Endothelial cell of umbilical vein (primary cell): Measurements from ENCODE around the gene AMMECR1L. TPM values are rescaled to one million over a fixed set of nuclear protein-coding genes. Genes with fewer than 3 reads are reported as not detected.

Source experiments
- BruUV-seq: library from RNA; stranded (reverse); fragments of 400-500 nt; replicated peaks from 2 replicates; lab custom pipeline; 2021; lab: Mats Ljungman, UMichigan
- CTCF ChIA-PET: fragments of 300-600, 350-600 bp; sonication (Branson Sonifier 250); formaldehyde crosslinking; loops from one replicate; lab custom pipeline; 2021; ENCODE audit warnings: antibody characterized with exemption, inconsistent platforms; lab: Charles Lee
- POLR2A ChIA-PET: fragments of 300-600, 350-600 bp; sonication (Branson Sonifier 250); formaldehyde crosslinking; loops from one replicate; lab custom pipeline; 2021; ENCODE audit warnings: antibody characterized with exemption, inconsistent platforms; lab: Charles Lee
- DNase-seq: peaks from one replicate; pipeline ENCODE4 v3.0.0-alpha.2; 2011; ENCODE audit warnings: low read depth, low spot score
- FAIRE-seq: peaks from 2 replicates; lab custom pipeline; 2011; peaks lifted over from hg19 to GRCh38; lab: Jason Lieb, UNC
- H2AFZ ChIP-seq: 2 replicates; pipeline ENCODE4 v1.6.0; 2012; ENCODE audit warnings: low read depth, low read length, control low read depth, inconsistent platforms
- H3K27ac ChIP-seq: 2 replicates; pipeline ENCODE4 v1.5.1; 2011; ENCODE audit warnings: low read depth, mild to moderate bottlenecking, control low read depth, low read length, moderate library complexity; ENCODE audit not compliant: insufficient read depth
- H3K27me3 ChIP-seq, 2 experiments: 2 replicates each; pipeline versions ENCODE4 v1.6.0 to v1.6.1; 2011; ENCODE audit warnings: low read length in 2 of 2, mixed read lengths in 1 of 2; ENCODE audit not compliant: control insufficient read depth in 2 of 2, insufficient read depth in 2 of 2
- H3K36me3 ChIP-seq, 2 experiments: 2 replicates in 1 of 2; 3 replicates in 1 of 2; pipeline ENCODE4 v1.5.1; 2011; ENCODE audit warnings: low read length in 2 of 2, mild to moderate bottlenecking in 1 of 2, moderate library complexity in 1 of 2; ENCODE audit not compliant: control insufficient read depth in 2 of 2, insufficient read depth in 2 of 2; ENCODE audit errors: extremely low read depth in 1 of 2
- H3K4me1 ChIP-seq: 3 replicates; pipeline ENCODE4 v1.5.1; 2011; ENCODE audit warnings: mild to moderate bottlenecking, low read length; ENCODE audit not compliant: control insufficient read depth, insufficient read depth; ENCODE audit errors: extremely low read depth
- H3K4me2 ChIP-seq: 2 replicates; pipeline ENCODE4 v1.6.1; 2011; ENCODE audit warnings: low read length, control low read depth, mixed read lengths; ENCODE audit not compliant: insufficient read depth
- H3K4me3 ChIP-seq, 3 experiments: fragments of 200-600 bp in 1 of 3; sonication (generic), shearing (Covaris generic) in 1 of 3; replicated peaks in 1 of 3; 2 replicates each; pipeline ENCODE4 v1.5.1; 2011 to 2016; ENCODE audit warnings: control low read depth in 3 of 3, low read length in 3 of 3, mild to moderate bottlenecking in 2 of 3, inconsistent platforms in 1 of 3, low read depth in 1 of 3, moderate library complexity in 1 of 3; ENCODE audit not compliant: insufficient read depth in 1 of 3
- H3K79me2 ChIP-seq: 2 replicates; pipeline ENCODE4 v1.6.0; 2012; ENCODE audit warnings: low read length, inconsistent platforms; ENCODE audit not compliant: control insufficient read depth, insufficient read depth
- H3K9ac ChIP-seq: replicated peaks from 2 replicates; pipeline ENCODE3; 2011; ENCODE audit warnings: low read length, control low read depth; ENCODE audit not compliant: insufficient read depth; ENCODE audit errors: extremely low read depth
- H3K9me1 ChIP-seq: replicated peaks from 3 replicates; pipeline ENCODE4 v1.6.0; 2011; ENCODE audit warnings: mild to moderate bottlenecking, low read length; ENCODE audit not compliant: control insufficient read depth, insufficient read depth; ENCODE audit errors: extremely low read depth
- H3K9me3 ChIP-seq: replicated peaks from 2 replicates; pipeline ENCODE4 v1.5.1; 2012; ENCODE audit warnings: low read length, inconsistent platforms; ENCODE audit not compliant: control insufficient read depth, insufficient read depth
- H4K20me1 ChIP-seq: replicated peaks from 2 replicates; pipeline ENCODE3; 2011; ENCODE audit warnings: mild to moderate bottlenecking, low read length; ENCODE audit not compliant: control insufficient read depth, insufficient read depth; ENCODE audit errors: extremely low read depth
- CTCF ChIP-seq, 2 donors: IDR thresholded peaks; 1 replicate in 1 of 2; 2 replicates in 1 of 2; pipeline ENCODE4 v1.5.1; 2011; ENCODE audit warnings: low read length in 2 of 2, mild to moderate bottlenecking in 2 of 2, moderate library complexity in 2 of 2, control low read depth in 1 of 2, inconsistent platforms in 1 of 2, low read depth in 1 of 2; ENCODE audit not compliant: insufficient read depth in 1 of 2; ENCODE audit errors: extremely low read depth in 1 of 2
- EZH2 ChIP-seq: IDR thresholded peaks from 2 replicates; pipeline ENCODE4 v1.6.1; 2012; ENCODE audit warnings: borderline replicate concordance, low read depth, mild to moderate bottlenecking, moderate library complexity, low read length, inconsistent platforms; ENCODE audit not compliant: severe bottlenecking
- FOS ChIP-seq: IDR thresholded peaks from 2 replicates; pipeline ENCODE4 v1.6.1; 2011; ENCODE audit warnings: mild to moderate bottlenecking, low read length, moderate library complexity, borderline replicate concordance; ENCODE audit not compliant: insufficient read depth
- GATA2 ChIP-seq: IDR thresholded peaks from 2 replicates; pipeline ENCODE4 v1.7.0; 2011; ENCODE audit warnings: low read depth, mild to moderate bottlenecking, moderate library complexity, mixed read lengths, low read length; ENCODE audit not compliant: insufficient read length, insufficient read depth
- JUN ChIP-seq: IDR thresholded peaks from 2 replicates; pipeline ENCODE4 v1.6.1; 2011; ENCODE audit warnings: borderline replicate concordance, low read depth; ENCODE audit not compliant: insufficient read length, insufficient read depth
- MAX ChIP-seq: IDR thresholded peaks from 2 replicates; pipeline ENCODE4 v1.6.1; 2011; ENCODE audit not compliant: insufficient read depth, insufficient read length
- MYC ChIP-seq: IDR thresholded peaks from one replicate; pipeline ENCODE4 v1.6.1; 2011; ENCODE audit warnings: mild to moderate bottlenecking, low read depth, low read length
- POLR2A ChIP-seq: IDR thresholded peaks from 2 replicates; pipeline ENCODE4 v1.6.1; 2012; ENCODE audit warnings: low read depth, mild to moderate bottlenecking, control low read depth, low read length
- POLR2AphosphoS5 ChIP-seq: IDR thresholded peaks from 2 replicates; pipeline ENCODE4 v1.6.1; 2012; ENCODE audit warnings: low read depth, mild to moderate bottlenecking, control low read depth, low read length, moderate library complexity; ENCODE audit not compliant: insufficient read depth
- dilution Hi-C: fragments of 300-500 bp; cut with MboI; formaldehyde crosslinking; loops from one replicate; pipeline ENCODE4 v1.15.0; 2019; ENCODE audit warnings: low sequenced_read_pairs; ENCODE audit not compliant: extremely low pct_ligation_motif_present
- intact Hi-C: fragments of 100-400 bp; cut with micrococcal nuclease; formaldehyde crosslinking; loops from one replicate; pipeline ENCODE4 v1.10.0; 2022
- polyA plus RNA-seq, 4 experiments: library from polyadenylated mRNA; depleted of rRNA in 3 of 4; stranded (reverse) in 3 of 4; unstranded in 1 of 4; fragments of >200 nt; gene quantifications; 2 replicates each; pipeline versions ENCODE4 v1.2.1 to v1.2.3, GENCODE V29; 2011 to 2012; ENCODE audit warnings: missing spikeins in 1 of 4
- total RNA-seq: library from RNA; stranded (reverse); gene quantifications from 2 replicates; pipeline ENCODE4 v1.2.3, GENCODE V29; 2021

Gene AMMECR1L
- total and polyA plus RNA-seq, 2 donors (not counting 3 experiments of a cell fraction or from before 2014, with no cell fraction given), result 14.8 to 20.7 TPM

- Histone ChIP-seq H3K9me3 (no peaks in the 10 kb centered on the region), H3K9me1 (no peaks in the 10 kb centered on the region), H3K4me2 (no peak overlapping the region), H3K36me3 (no peaks in the 10 kb centered on the region), H3K9ac (no peak overlapping the region), H3K4me3 (no peak overlapping the region), H4K20me1 (no peaks in the 10 kb centered on the region), H3K27ac (no peak overlapping the region), H3K79me2 (no peaks in the 10 kb centered on the region), H2AFZ (no peak overlapping the region), H3K27me3 (peaks cover 0 to 3% of the 10 kb centered on the region in 2 experiments), H3K4me1 (no peaks in the 10 kb centered on the region)
- FAIRE-seq, result no peak
- dilution Hi-C loops, result no loop called here
- TF ChIP-seq EZH2, result no peak
- TF ChIP-seq FOS, result no peak
- no peak for TF ChIP-seq MYC
- TF ChIP-seq GATA2, result no peak
- TF ChIP-seq MAX, result no peak
- TF ChIP-seq POLR2A, result no peak
- no peak for TF ChIP-seq CTCF (IDR thresholded peaks at IDR 0.05; ENCODE audit: extremely low read depth in 1 of 2, insufficient read depth in 1 of 2, low read depth in 1 of 2, low read length in 2 of 2)
- no peak for TF ChIP-seq POLR2AphosphoS5
- no peak for TF ChIP-seq JUN
- no peak for DNase-seq
- ChIA-PET POLR2A (no interaction called here), CTCF (no interaction called here)
- BruUV-seq, result no TSS peak
- intact Hi-C loops, result no loop called here
Observed at GRCh38 chr2:127901339-127902056, 15.7 kb upstream of the AMMECR1L start.
